GM10248 (cell line): ENCODE measurements around the gene DAB2IP.

Source experiments
- CTCF ChIA-PET: fragments of 300-600 bp; sonication (Branson Sonifier 250); formaldehyde crosslinking; extraction: SDS; loops from one replicate; lab custom pipeline; 2021; ENCODE audit warnings: antibody characterized with exemption; lab: Yijun Ruan, JAX
- POLR2A ChIA-PET: fragments of 350-650 bp; sonication (Branson Sonifier 250); formaldehyde crosslinking; extraction: SDS; loops from one replicate; lab custom pipeline; 2020; ENCODE audit warnings: antibody characterized with exemption; lab: Yijun Ruan, JAX
- DNase-seq: peaks from one replicate; pipeline ENCODE4 v3.0.0; 2012; ENCODE audit errors: extremely low spot score
- TF ChIP-seq, protein P1 (sequence below): IDR thresholded peaks from 2 replicates; pipeline ENCODE4 v1.5.1; 2012; ENCODE audit warnings: mild to moderate bottlenecking, low read depth; ENCODE audit errors: extremely low read depth, missing control alignments, control extremely low read depth

The DAB2IP gene

DNA sequence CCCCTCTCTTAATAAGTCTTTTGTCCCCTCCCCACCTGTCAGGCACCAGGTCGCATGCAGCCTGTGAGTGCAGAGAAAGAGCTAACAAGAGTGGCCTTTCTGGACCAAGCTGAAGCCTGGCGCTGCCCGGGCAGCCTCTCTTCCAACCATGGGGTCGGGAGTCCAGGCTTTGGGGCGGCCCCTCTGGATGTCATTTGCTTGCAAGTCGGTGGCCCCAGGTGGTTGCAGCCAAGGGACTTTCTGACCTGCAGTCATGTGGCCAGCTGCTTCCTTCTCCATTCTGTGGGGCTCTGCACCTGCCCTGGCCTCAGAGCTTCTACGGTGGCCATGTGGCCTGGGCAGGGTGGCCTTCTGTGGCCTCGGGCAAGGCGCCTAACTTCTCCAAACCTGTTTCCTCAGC lies 159.7 kb downstream of the DAB2IP start:
- TF ChIP-seq, protein P1, sequence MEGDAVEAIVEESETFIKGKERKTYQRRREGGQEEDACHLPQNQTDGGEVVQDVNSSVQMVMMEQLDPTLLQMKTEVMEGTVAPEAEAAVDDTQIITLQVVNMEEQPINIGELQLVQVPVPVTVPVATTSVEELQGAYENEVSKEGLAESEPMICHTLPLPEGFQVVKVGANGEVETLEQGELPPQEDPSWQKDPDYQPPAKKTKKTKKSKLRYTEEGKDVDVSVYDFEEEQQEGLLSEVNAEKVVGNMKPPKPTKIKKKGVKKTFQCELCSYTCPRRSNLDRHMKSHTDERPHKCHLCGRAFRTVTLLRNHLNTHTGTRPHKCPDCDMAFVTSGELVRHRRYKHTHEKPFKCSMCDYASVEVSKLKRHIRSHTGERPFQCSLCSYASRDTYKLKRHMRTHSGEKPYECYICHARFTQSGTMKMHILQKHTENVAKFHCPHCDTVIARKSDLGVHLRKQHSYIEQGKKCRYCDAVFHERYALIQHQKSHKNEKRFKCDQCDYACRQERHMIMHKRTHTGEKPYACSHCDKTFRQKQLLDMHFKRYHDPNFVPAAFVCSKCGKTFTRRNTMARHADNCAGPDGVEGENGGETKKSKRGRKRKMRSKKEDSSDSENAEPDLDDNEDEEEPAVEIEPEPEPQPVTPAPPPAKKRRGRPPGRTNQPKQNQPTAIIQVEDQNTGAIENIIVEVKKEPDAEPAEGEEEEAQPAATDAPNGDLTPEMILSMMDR: no peak
- CTCF ChIA-PET: no interaction called here
- DNase-seq: no peak
- POLR2A ChIA-PET: no interaction called here

DNA sequence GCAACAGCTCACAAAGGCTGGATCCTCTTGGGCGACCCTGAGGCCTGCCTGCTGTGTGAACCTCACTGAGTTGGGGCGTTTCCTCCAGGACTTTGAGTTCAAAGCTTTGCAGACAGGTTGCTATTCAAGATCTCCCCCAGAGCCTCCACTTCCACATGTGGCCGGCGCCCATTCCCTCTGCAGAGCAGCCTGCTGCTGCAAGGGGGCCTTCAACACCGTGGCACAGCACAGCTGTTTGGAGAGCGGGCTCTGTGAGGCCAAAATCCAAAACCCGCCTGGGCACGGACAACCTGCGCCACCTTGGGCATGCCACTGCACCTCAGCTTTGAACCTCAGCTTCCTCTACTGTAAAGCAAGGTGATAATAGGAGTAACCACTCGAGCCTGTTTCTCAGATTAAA lies 160.3 kb downstream of the DAB2IP start:
- ChIA-PET POLR2A (no interaction called here), CTCF (interaction anchor here (1.2 kb wide), 1 partner anchor 11 kb away, joined by 3 read pairs; no protein-coding TSS in a partner anchor)
- no peak for DNase-seq
- TF ChIP-seq, protein P1: no peak

DNA sequence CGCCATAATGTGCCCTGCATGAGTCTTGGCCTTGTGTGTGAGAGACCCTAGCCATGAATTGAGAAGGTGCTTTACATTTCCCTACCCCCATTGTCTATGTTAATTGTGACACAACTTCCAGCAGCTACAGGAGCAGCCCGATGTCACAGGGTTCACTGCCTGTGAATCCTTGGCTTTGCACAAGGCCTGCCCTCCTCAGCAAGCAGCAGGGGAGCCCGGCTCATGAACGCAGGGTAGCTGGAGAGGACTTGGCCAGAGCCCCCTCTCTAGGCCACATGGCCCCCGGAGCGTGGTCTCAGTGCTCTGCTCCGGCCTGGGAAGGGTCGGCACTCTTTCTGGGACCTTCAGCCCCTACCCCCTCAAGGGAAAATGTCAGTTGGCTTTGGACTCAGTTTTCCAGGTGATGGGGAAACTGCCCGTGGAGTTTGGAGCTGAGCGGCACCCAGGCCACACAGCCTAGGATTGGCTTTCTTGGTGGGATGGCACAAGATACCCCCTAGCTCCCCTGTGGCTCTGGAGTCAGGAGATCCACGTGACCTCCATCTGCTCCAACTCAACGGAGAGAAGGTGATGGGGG lies 160.8 kb downstream of the DAB2IP start:
- ChIA-PET CTCF (interaction anchor here (1.2 kb wide), 1 partner anchor 11 kb away, joined by 3 read pairs; no protein-coding TSS in a partner anchor), POLR2A (no interaction called here)
- TF ChIP-seq, protein P1: no peak
- DNase-seq: no peak

DNA sequence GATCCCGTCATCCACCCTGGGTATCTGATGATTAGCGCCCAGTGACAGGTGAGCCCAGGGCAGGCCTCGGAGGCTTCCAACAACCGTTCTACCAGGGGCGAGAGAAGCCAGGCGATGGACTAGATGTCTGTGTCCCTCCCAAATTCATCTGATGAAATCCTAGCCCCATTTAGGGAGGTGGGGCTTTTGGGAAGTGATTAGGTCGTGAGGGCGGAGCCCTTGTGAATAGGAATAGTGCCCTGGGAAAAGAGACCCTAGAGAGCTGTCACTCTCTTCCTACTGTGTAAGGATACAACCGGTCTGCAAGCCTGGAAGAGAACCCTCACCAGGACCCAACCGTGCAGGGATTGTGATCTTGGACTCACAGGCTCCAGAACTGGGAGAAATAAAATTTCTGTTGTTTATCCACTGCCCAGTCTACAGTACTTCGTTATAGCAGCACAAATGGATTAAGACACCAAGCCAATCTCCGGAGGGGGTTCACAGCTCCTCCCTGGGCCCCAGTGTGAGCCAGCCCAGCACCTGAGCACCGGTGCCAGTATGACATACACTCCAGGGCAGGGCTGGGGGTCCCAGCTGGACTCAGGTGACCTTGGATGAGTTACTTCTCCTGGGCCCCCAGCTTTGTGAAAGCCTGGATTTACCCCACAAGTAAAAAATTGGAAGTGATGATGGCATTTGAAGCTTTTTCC lies 162.2 kb downstream of the DAB2IP start:
- ChIA-PET POLR2A (no interaction called here), CTCF (no interaction called here)
- no peak for DNase-seq
- TF ChIP-seq, protein P1: no peak

DNA sequence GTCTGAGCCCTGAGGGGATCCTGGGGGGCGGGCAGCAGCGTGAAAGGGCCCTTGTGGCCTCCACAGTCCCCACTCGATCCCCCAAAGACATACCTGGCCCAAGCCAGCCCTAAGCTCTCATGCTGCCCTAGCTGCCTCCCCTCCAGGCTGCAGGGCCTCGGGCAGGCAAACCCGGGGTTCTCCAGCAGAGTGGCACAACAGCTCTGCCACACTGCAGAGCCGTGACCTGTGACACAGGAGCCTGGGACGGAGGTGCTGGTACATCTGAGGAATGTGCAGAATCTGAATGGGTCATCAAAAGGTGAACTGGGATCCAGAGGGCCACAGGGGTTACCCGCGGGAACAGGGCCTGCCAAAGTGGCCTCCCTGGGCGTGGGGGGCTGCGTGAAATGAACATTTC lies 163.2 kb downstream of the DAB2IP start:
- ChIA-PET POLR2A (no interaction called here), CTCF (no interaction called here)
- TF ChIP-seq, protein P1: no peak
- no peak for DNase-seq

DNA sequence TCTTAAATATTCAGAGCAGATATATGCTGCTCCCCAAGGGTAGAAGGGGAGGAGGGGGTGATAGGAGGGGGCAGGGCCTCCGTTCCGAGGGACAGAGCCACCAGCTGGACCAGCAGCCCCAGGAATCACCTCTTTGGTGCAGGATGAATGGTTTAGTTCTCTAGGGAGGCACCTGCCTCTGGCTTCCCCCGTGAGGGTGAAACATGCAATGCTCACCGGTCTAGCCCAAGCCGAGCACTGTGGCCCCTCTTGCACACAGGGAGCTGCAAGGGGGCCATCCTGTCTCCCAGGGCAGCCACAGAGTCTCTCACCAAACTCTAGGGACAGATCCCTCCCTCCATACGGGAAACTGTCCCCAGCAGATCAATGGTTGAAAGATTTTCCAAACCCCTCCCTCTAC lies 163.7 kb downstream of the DAB2IP start:
- DNase-seq: no peak
- ChIA-PET CTCF (no interaction called here), POLR2A (no interaction called here)
- TF ChIP-seq, protein P1: no peak
